SK-N-MC (cell line): ENCODE measurements around the gene GALNT14.

Experiments
- DNase-seq: peaks from one replicate; pipeline ENCODE4 v3.0.0-alpha.2; 2011; ENCODE audit warnings: low read depth, low spot score
- H3K27ac ChIP-seq: fragments of 200-600 bp; sonication (generic); 2 replicates; pipeline ENCODE4 v1.5.1; 2016; ENCODE audit warnings: mixed run types
- H3K36me3 ChIP-seq: fragments of 200-600 bp; sonication (generic); 2 replicates; pipeline ENCODE4 v1.6.1; 2017; ENCODE audit warnings: antibody characterized with exemption, low read length, mixed read lengths; ENCODE audit not compliant: insufficient read depth
- H3K4me3 ChIP-seq: fragments of 200-600 bp; sonication (generic); 2 replicates; pipeline ENCODE4 v1.5.1; 2016
- H3K9ac ChIP-seq: fragments of 200-600 bp; sonication (generic); 2 replicates; pipeline ENCODE4 v1.8.0; 2017; ENCODE audit warnings: mixed run types, mixed read lengths; ENCODE audit not compliant: insufficient read length
- H3K9me3 ChIP-seq: fragments of 200-600 bp; sonication (generic); 2 replicates; pipeline ENCODE4 v1.6.1; 2017; ENCODE audit warnings: low read depth, mild to moderate bottlenecking, antibody characterized with exemption, low read length, moderate library complexity, mixed read lengths
- EZH2 ChIP-seq: fragments of 200-600 bp; sonication (generic); IDR thresholded peaks from one replicate; pipeline ENCODE4 v1.6.1; 2017; ENCODE audit warnings: antibody characterized with exemption
- FOXP2 ChIP-seq: optimal IDR thresholded peaks from 2 replicates; pipeline ENCODE3; 2011; ENCODE audit warnings: mild to moderate bottlenecking, moderate library complexity; ENCODE audit not compliant: insufficient read depth; ENCODE audit errors: extremely low read length, control extremely low read depth
- POLR2AphosphoS5 ChIP-seq: IDR thresholded peaks from 2 replicates; pipeline ENCODE4 v1.6.1; 2012; ENCODE audit warnings: mild to moderate bottlenecking, low read depth, low read length, borderline replicate concordance

Gene GALNT14

DNA sequence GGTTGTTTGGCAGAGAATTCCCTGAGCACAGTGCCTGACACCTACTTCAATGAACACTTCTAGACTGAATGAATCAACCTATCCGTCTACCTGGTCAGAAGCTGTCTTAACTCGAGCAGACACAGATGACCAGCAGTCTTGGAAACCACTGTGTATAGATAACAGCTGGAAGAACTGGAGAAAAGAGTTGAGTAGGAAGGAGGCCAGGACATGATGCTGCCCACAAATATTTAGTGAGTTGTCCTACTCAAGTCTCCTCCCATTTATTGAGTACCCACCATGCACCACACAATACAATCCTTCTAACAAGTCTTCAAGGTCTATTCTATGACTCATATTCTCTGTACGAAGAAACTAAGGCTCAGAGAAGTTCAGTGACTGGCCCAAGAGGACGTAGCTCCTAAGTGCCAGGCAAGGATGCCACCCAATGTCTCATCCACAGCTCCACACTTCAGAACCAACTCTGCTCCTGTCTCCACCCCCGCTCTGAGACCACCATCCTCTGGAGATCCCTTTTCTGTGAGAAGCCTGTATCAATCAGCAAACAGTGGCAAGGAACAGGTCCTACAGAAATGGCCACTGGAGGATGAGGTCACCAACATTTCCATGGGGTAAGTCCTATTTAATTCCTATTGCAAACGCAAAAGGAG lies 62.2 kb downstream of the GALNT14 start:
- H3K4me3 ChIP-seq, result no peak overlapping the region
- H3K9ac ChIP-seq, result no peak overlapping the region
- TF ChIP-seq EZH2, result no peak
- TF ChIP-seq FOXP2, result no peak
- TF ChIP-seq POLR2AphosphoS5, result no peak
- no peaks in the 10 kb centered on the region for H3K9me3 ChIP-seq
- no peak overlapping the region for H3K27ac ChIP-seq
- no peaks in the 10 kb centered on the region for H3K36me3 ChIP-seq
- no peak for DNase-seq

DNA sequence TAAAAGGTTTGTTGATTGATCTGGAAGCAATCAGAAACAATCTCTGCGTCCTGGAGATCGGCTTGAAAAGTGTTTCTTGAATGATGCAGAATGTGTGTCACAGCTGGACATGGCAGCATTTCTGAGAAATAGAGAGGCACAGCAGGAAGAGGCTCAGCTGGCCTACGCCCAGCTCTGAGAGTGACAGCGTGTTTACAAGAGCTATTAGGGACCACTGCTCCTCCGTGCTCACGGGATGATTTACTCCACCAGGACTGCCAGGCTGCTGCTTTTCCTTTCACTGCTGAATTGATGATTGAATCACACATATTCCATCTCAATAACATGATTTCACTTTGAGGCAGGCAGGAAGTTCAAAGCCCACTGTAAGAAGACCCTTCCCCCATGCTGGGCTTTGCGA lies 62.8 kb downstream of the GALNT14 start:
- H3K27ac ChIP-seq, result no peak overlapping the region
- no peaks in the 10 kb centered on the region for H3K36me3 ChIP-seq
- TF ChIP-seq EZH2, result no peak
- no peak for TF ChIP-seq POLR2AphosphoS5
- no peak for TF ChIP-seq FOXP2

DNA sequence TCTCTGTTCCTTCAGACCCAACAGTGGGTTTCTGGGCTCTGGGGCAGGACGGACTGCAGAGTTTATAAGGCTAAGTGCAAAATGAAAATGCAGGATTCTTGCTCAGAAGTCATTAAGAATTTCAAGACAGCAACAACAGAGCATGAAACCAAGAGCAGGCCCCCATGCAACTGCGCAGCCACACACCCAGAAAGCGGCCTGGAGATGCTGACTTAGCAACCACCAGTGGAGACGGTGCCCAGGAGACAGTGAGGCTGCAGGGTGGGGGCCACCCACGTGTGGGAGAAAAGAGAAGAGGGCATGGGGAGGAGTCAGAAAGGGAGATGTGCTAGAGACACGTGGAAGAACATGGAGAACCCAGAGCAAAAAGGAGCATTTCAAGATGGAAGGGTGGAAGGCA lies 66.5 kb downstream of the GALNT14 start:
- no peak for DNase-seq
- Histone ChIP-seq H3K9me3 (no peaks in the 10 kb centered on the region), H3K36me3 (no peaks in the 10 kb centered on the region), H3K4me3 (no peak overlapping the region), H3K27ac (no peak overlapping the region), H3K9ac (no peak overlapping the region)
- TF ChIP-seq POLR2AphosphoS5 (no peak), EZH2 (no peak), FOXP2 (no peak)

More for the DNA sequence above, 62.8 kb downstream of the GALNT14 start:
- no peak overlapping the region for H3K9ac ChIP-seq
- H3K9me3 ChIP-seq, result no peaks in the 10 kb centered on the region
- no peak for DNase-seq
- H3K4me3 ChIP-seq, result no peak overlapping the region

DNA sequence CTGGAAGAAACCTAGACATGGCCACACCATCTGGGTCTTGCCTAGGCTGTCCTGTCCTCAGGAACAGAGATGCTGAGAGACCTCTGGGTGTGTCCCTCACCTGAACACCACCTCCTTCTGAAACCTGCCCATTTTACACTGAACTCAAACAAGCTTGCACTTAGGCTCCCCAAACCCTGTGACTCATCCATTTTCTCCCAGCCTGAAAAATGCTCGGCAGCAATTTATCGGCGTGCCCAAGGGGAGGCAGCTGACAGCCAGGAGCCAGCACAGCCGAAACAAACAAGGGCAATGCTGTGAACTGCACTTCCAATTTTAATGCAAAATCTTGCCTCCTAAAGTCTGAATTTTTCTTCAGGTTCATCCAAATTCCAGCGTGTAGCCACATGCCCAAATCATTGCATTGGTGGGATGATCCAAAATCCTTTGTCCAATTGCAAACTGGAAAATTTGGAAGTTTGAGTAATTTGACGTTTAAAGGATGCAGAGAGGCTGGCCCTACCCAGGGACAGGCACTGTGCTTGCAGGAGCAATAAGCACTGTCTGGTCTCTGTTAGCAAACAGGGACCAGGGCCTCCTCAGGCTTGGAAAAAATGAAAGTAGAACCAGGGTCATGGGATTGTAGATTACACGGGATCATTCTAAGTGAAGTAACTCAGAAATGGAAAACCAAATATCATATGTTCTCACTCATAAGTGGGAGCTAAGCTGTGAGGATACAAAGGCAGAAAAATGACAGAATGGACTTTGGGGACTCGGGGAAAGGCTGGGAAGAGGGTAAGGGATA lies 67.7 kb downstream of the GALNT14 start:
- Histone ChIP-seq H3K36me3 (no peaks in the 10 kb centered on the region), H3K27ac (no peak overlapping the region), H3K9ac (no peak overlapping the region), H3K4me3 (no peak overlapping the region), H3K9me3 (no peaks in the 10 kb centered on the region)
- DNase-seq, result no peak
- TF ChIP-seq POLR2AphosphoS5, result no peak
- TF ChIP-seq EZH2, result no peak
- TF ChIP-seq FOXP2, result no peak

DNA sequence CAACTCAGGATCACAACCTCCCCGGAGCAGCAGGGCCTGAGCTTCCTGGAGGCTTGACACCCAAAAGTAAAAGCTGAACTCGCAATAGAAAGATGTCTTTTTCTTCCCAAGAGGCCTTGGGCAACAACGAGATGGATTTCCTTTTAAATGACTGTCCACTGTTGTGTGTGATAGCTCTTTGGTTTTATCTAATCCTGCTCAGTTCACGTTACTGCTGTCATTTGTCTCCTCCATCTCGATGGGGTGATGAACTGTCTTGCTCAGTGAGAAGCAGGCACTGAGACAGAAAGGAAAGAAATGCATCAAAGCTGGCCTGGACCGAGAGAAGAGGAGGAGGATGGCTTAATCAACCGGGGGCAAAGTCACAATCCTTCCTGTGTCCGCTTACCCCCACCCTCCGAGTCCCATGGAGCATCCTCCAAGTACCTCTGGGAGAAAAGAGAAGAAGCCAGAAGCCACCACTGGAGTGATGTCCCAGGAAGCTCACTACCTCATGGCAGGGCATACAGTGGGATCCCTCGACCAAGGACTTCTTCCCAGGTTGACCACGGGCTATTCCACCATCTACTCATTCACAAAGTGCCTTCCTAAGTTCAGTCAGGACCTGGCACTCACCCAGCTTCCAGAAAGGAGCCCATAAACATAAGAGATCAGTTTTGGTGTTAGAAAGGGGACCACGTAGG lies 68.5 kb downstream of the GALNT14 start:
- no peaks in the 10 kb centered on the region for H3K9me3 ChIP-seq
- TF ChIP-seq EZH2 (no peak), POLR2AphosphoS5 (no peak), FOXP2 (no peak)
- no peak overlapping the region for H3K27ac ChIP-seq
- H3K4me3 ChIP-seq, result no peak overlapping the region
- no peaks in the 10 kb centered on the region for H3K36me3 ChIP-seq
- no peak overlapping the region for H3K9ac ChIP-seq
- no peak for DNase-seq

DNA sequence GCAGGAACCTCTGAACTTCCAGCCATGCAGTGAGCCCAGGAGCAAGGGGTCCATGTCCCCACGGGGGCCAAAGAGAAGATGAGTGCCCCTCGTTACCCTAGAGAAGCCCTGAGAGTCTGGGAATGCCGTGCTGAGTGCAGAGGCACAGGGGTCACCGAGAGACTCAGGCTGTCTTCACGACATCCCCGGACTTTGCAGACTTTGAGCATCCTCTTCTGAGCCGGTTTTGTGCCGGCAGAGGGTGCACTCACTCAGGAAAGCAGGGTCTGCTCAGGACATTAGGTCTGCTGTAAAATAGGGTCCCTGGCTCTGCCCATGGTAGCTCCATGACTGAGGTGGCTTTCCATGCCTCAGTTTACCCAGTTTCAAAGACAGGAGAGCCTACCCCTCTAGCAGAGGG lies 71.0 kb downstream of the GALNT14 start:
- DNase-seq, result no peak
- Histone ChIP-seq H3K9ac (no peak overlapping the region), H3K9me3 (no peaks in the 10 kb centered on the region), H3K27ac (no peak overlapping the region), H3K36me3 (no peaks in the 10 kb centered on the region), H3K4me3 (no peak overlapping the region)
- TF ChIP-seq FOXP2 (no peak), POLR2AphosphoS5 (no peak), EZH2 (no peak)

DNA sequence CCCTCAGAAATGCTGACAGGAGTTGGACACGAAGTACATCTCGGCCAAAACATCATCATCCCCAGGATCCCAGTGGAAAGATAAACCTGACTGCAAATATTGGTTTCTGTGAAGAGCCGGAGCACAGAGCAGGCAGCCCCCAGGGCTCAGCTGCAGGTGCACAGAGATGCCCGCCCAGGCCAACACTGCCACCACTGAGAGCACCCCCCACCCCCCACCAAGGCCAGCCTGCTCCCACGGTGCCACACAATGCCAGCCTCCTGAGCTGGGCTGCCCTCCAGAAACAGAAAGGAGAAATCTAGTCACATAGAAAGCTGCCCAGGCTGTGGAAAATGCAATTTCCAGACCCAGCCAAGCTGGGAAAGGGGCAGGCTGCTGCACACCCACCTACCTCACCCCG lies 71.7 kb downstream of the GALNT14 start:
- no peak overlapping the region for H3K4me3 ChIP-seq
- TF ChIP-seq FOXP2 (no peak), EZH2 (no peak), POLR2AphosphoS5 (no peak)
- DNase-seq, result no peak
- no peaks in the 10 kb centered on the region for H3K9me3 ChIP-seq
- no peak overlapping the region for H3K9ac ChIP-seq
- no peaks in the 10 kb centered on the region for H3K36me3 ChIP-seq
- no peak overlapping the region for H3K27ac ChIP-seq

DNA sequence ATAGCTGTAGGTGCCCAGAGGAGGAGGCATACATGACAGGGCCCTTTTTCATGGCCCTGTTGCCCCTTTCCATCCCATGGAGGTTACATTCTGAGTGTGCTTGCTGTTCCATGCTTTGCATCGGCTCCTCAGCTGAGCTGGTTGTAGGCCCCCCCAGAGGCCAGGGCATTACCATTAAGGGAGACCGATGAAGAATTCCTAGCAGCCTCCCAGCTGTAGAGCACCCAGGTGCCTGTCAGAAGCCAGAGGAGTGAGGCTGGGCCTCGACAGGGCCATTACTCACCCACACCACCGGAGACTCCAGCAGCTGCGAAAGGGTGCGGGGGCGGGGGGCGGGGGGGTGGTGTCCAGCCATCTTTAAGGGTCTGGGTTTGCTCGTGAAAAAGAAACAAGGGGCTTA lies 72.2 kb downstream of the GALNT14 start:
- Histone ChIP-seq H3K9me3 (no peaks in the 10 kb centered on the region), H3K9ac (no peak overlapping the region), H3K36me3 (no peaks in the 10 kb centered on the region), H3K4me3 (no peak overlapping the region), H3K27ac (no peak overlapping the region)
- no peak for TF ChIP-seq FOXP2
- TF ChIP-seq EZH2, result no peak
- TF ChIP-seq POLR2AphosphoS5, result no peak
- DNase-seq, result no peak
